Astrocyte (in vitro differentiated cells and primary cell): ENCODE data around the gene SUPT5H.

Source experiments
- CTCF ChIP-seq: IDR thresholded peaks from 2 replicates; pipeline ENCODE4 v1.5.1; 2011; ENCODE audit warnings: low read depth, mild to moderate bottlenecking, inconsistent platforms, low read length, moderate library complexity; ENCODE audit not compliant: insufficient read depth
- EZH2 ChIP-seq: IDR thresholded peaks from 2 replicates; pipeline ENCODE4 v1.6.1; 2012; ENCODE audit warnings: mild to moderate bottlenecking, low read length, inconsistent platforms; ENCODE audit not compliant: insufficient read depth

GRCh38 chr19:39508629-39509028 is 63.2 kb downstream of the SUPT5H start:
- TF ChIP-seq CTCF = no peak
- TF ChIP-seq EZH2 = no peak
